GM18951 (cell line): ENCODE measurements around the gene NLRX1.
"Not testable (repeated sequence)": the region's sequence is repeated elsewhere in the genome, so short reads cannot be mapped to it uniquely, and the experiment has no call there.

ENCODE experiments used
- POLR2A ChIP-seq: IDR thresholded peaks from 4 replicates; pipeline ENCODE4 v1.6.1; 2011; ENCODE audit warnings: mild to moderate bottlenecking; ENCODE audit not compliant: insufficient read length, insufficient read depth; ENCODE audit errors: extremely low read depth
- in situ Hi-C: fragments of 300-500 bp; cut with MboI; formaldehyde crosslinking; loops from one replicate; pipeline ENCODE4 v1.12.0; 2022; ENCODE audit warnings: low sequenced_read_pairs, mixed read lengths, inconsistent platforms; ENCODE audit not compliant: unreplicated experiment

The NLRX1 gene

DNA sequence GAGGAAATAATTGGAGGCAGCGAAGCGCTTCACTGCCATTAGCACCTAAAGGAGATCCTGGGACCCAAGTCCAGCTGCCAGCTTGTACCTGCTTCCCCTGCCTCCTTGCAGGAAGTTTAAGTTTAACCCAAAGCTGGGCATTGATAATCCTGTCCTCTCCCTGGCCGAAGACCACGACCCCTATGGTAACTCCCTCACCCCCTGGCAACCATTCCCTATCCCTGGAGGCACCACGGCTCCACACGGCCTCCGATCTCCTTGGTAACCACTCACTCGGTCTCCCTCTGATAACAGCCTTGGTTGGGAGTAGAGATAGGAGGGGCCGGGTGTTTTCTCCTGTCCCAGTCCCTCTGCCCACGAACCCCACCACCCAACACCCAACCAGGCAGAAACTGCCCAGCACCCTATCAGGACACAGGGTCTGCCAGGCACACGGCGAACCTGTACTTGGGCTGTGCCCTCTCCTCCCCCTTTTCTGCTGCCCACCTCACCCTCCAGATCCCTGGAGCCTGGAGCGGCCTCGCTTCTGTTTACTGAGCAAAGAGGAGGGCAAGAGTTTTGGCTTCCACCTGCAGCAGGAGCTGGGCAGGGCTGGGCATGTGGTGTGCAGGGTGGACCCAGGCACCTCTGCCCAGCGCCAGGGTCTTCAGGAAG lies 17.6 kb downstream of the NLRX1 start:
- no peak for TF ChIP-seq POLR2A
- in situ Hi-C loops, result no loop called here

DNA sequence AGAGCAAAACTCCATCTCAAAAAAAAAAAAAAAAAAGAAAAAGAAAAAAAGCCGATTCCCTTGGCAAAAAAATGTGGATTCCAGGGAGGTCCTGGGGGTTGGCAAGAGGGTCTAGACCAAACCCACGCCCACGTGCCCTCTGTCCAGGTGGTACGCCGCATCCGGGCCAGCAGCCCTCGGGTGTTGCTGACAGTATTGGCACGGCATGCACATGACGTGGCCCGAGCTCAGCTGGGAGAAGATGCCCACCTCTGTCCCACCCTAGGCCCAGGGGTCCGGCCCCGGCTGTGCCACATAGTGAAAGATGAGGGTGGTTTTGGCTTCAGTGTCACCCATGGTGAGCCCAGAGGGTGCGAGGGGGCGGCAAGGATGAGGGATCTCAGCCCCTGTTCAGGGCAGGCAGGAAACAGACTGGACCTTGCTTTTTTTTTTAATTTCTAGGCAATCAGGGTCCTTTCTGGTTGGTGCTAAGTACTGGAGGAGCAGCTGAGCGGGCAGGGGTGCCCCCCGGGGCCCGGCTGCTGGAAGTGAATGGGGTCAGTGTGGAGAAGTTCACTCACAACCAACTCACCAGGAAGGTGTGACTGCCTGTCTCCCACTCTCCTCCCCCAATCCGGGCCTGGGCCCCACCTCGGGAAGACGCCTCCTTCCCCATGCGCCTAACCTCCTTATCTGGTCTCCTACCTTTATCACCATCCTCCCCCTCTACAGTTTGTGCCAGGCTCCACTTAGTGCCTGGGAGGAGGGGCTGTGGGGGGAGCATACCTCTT lies 18.8 kb downstream of the NLRX1 start:
- TF ChIP-seq POLR2A, result no peak
- in situ Hi-C loops, result no loop called here

DNA sequence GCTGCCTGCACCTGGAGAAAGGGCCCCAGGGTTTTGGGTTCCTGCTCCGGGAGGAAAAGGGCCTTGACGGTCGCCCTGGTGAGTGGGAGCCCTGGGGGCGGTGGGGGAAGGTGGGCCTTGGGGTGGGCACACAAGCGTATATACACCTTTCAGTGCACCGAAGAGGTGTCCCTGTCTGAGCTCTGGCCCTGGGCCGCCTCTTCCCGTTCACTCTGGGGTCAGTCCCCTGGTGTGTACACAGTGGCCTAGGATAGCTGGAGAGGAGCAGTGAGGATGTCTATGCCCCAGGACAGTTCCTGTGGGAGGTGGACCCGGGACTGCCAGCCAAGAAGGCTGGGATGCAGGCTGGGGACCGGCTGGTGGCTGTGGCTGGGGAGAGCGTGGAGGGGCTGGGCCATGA lies 19.5 kb downstream of the NLRX1 start:
- in situ Hi-C loops, result no loop called here

DNA sequence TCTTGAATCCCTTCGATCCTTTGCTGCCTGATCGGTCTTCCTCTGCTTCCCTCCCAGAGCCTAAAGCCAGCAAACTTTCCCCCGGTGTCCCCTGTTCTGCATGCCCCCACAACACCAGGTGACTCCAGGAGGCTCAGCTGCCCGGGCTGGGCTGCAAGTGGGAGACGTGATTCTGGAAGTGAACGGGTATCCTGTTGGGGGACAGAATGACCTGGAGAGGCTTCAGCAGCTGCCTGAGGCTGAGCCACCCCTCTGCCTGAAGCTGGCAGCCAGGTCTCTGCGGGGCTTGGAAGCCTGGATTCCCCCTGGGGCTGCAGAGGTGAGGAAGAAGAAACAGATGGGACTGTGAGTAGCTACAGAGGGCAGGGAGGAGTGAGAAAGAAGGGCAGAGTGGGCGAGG lies 20.4 kb downstream of the NLRX1 start:
- no peak for TF ChIP-seq POLR2A
- in situ Hi-C loops, result no loop called here

More for the DNA sequence above, 19.5 kb downstream of the NLRX1 start:
- TF ChIP-seq POLR2A, result no peak

DNA sequence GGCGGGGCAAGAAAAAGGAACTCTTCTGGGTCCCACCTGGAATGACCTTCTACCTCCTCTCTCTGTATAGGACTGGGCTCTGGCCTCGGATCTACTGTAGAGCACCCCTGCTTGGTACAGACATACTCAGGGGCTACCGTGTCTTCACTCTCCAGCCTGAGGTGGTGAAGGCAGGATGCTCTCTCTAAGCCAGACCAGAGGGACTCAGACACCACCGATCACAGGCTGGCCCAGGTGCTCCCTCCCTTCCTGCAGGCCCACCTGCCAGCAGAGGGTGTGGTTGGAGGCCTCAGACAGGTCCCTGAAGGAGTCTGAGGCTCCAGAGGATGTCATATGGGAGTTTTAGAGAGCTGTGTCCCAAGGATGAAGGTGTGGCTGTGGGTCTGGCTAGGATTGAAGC lies 20.9 kb downstream of the NLRX1 start:
- in situ Hi-C loops, result no loop called here
- no peak for TF ChIP-seq POLR2A

DNA sequence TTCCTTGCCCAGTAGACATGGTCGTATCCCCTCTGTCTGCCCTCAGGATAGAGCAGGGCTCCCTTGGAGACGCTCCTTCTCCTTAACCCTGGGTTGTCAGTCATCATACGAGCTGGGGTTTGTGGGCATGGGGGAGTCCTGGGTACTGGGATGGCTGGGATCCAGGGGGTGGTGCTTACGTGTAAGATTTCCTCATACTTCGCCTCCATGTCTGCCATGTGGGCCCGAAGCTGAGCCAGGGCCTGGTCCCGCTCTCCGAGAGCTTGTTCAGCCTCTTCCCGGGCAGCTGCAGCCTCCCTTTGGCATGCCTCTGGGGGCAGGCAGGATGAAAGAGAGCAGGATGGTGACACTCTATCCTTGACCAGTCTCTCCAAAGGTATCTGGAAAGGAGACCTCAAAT lies 22.0 kb downstream of the NLRX1 start:
- no peak for TF ChIP-seq POLR2A
- in situ Hi-C loops, result no loop called here

DNA sequence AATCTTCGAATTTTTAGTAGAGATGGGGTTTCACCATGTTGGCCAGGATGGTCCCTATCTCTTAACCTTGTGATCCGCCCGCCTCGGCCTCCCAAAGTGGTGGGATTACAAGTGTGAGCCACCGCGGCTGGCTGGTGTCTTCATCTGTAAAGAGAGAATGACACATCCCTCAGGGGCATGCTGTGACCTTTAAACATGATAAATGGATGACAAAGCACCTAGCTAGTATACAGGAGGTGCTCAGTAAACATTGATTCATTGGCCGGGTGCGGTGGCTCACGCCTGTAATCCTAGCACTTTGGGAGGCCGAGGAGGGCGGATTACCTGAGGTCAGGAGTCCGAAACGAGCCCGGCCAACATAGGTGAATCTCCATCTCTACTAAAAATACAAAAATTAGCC lies 22.7 kb downstream of the NLRX1 start:
- in situ Hi-C loops, result not testable (repeated sequence)

DNA sequence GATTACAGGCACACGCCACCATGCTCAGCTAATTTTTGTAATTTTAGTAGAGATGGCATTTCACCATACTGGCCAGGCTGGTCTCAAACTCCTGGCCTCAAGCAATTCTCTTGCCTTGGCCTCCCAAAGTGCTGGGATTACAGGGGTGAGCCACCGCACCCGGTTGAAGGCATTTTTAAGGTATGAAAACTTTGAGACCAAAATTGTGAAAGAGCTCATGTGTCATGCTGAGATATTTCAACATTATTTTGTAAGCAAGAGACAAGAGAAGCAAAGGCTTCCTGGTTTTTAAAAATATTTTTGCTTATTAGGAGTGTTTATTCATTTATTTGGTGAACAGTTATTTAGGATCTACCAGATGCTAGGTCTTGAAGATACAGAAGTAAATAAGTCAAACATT lies 23.6 kb downstream of the NLRX1 start:
- in situ Hi-C loops, result no loop called here
- no peak for TF ChIP-seq POLR2A

DNA sequence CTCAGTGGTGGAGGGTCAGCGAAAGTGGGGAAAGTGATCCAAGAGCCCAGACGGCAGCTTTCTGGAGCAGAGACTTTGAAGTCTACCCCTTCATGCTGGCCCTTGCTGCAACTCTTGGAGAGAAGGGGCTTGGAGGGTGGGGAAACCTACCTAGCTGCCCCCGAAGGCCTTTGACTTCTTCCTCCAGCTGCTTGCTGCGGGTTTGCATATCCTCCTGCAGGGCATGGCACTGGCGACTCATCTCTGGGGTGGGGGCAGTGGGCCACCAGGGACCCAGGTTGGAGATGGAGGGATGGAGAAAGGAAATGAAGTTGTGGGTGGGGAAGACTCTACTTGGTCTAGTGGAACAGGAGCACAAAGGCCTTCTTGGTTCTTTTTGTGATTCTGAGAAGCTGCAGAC lies 24.5 kb downstream of the NLRX1 start:
- TF ChIP-seq POLR2A, result no peak
- in situ Hi-C loops, result no loop called here

DNA sequence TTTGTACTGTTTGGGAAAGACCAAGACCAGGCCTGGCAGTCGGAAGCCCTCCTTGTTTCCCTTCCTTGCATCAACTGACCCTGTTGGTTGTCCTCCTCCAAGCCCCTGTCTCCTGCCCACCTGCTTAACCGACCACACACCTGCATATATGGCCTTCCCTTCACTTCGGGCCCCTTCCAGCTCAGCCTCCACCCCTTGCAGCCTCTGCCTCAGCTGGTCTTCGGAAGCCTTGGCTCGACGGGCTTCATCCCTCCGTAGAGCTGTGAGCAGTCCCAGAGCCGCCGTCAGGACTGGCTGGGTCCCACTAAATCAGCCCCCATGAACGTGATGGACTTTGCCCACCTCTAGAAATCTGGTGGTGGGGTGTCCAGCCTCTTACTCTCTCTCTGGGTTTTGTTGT lies 25.1 kb downstream of the NLRX1 start:
- in situ Hi-C loops, result no loop called here
- no peak for TF ChIP-seq POLR2A

DNA sequence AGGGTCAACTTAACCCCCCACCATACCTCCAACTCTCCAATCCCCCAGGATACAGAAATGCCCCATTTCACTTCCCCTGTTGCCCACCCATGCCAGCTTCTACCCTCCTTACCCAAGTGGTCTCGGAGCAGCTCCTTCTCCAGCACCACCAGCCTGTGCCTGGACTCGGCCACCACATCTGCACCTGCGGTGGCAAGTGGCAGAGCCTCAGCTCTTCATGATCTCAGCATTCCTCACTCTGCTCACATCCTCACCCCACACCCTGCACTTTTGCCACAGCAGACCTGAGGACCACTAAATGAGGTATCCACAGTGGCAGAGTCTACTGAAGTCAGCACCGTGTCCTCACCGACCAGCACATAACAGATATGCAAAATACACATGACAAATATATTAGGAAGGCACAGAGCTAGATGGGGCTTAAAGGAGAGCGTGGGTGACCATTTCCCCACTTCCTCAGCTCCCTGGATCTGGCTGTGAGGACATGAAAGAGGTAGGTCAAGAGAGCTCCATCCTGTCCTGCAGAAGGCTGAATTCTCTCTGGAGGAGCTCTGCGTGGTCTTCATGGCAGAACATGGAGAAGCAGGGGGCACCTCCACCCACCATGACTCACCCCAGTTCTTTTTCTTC lies 26.4 kb downstream of the NLRX1 start:
- in situ Hi-C loops, result no loop called here

DNA sequence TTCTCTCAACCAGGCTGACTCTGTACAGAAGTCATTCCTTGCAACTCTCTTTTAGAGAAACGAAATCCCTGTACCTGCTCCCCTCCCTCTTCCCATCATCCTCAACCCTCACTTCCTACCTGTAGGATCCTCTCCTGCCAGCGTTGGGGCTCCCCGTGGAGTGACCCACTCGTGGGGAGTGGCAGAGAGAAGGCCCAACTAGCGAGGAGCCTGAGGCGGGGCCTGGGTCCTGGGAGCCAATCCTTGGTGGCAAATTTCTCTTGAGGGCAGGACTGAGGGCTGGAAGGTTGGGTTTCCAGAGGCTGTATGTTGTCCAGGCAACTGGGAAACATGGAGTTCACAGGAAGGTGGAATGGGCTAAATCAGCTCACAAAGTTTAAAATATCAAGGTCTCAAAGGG lies 27.2 kb downstream of the NLRX1 start:
- TF ChIP-seq POLR2A, result no peak
- in situ Hi-C loops, result no loop called here

More for the DNA sequence above, 26.4 kb downstream of the NLRX1 start:
- no peak for TF ChIP-seq POLR2A

DNA sequence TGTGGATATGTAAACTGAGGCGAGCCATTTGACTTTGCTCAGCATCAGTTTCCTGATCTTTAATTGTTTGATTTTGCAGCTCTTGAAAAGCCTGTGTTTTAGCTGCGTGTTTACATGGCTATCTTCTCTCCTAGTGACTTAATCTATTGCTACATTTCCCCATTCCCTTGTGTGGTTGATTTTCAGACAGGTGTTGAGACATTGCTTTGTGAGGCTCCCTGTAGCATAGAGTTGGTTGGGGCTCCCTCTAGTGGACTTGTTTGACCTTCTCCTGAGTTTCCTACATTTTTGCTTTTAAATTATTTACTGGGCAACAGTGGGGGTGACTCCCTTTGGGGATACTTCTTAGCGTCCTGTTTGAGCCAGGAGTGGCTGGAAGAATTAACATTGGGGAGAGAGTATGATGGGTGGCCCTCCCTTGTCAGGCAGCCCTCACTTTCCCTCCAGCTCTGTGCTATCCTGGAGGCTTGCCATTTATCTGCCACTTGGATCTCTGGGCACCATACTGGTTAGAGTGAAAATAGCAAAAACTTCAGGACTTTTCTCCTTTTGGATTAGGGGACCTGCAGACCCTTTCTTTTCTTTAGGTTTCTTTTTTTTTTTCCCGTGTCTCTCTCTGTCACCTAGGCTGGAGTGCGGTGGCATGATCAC lies 28.4 kb downstream of the NLRX1 start:
- no peak for TF ChIP-seq POLR2A
- in situ Hi-C loops, result no loop called here
